ENCODE measurements around the gene CCT8. TPM values are rescaled to one million over a fixed set of nuclear protein-coding genes. Genes with fewer than 3 reads are reported as not detected.

Gene CCT8
- total and polyA plus RNA-seq, 4 donors = 47.0 to 78.2 (median 58.0) TPM

- no peak for TF ChIP-seq MAX (IDR thresholded peaks at IDR 0.05)
- TF ChIP-seq HNF4A (conservative IDR thresholded peaks at IDR 0.05) = no peak
- no peak for TF ChIP-seq ATF3 (IDR thresholded peaks at IDR 0.05)
- no peak for TF ChIP-seq JUND (IDR thresholded peaks at IDR 0.05)
Observed at GRCh38 chr21:29033301-29033700, 40.1 kb downstream of the CCT8 start (continued).

- Histone ChIP-seq H3K4me3 (ENCODE audit: low read depth in 1 of 3, low read length in 3 of 3) (no peak overlapping the region), H3K4me1 (ENCODE audit: control insufficient read depth in 4 of 4, insufficient read depth in 4 of 4, low read length in 3 of 4) (peaks cover 0 to 4% (median 1%) of the 10 kb centered on the region in 4 donors), H3K27ac (ENCODE audit: low read depth in 1 of 2, low read length in 2 of 2) (no peak overlapping the region), H3K27me3 (ENCODE audit: control insufficient read depth in 4 of 4, insufficient read depth in 4 of 4, low read length in 3 of 4) (no peaks in the 10 kb centered on the region), H3K9ac (ENCODE audit: low read depth in 1 of 2, low read length in 2 of 2) (no peak overlapping the region), H3K9me3 (ENCODE audit: control insufficient read depth in 4 of 4, low read length in 3 of 4) (no peaks in the 10 kb centered on the region), H3K36me3 (ENCODE audit: control insufficient read depth in 4 of 4, insufficient read depth in 3 of 4, low read depth in 1 of 4, low read length in 3 of 4) (peaks cover 4 to 29% (median 26%) of the 10 kb centered on the region in 4 donors)
- DNase-seq (ENCODE audit: low spot score) = no peak
- TF ChIP-seq NR2F2 (IDR thresholded peaks at IDR 0.05) (no peak), FOXA1 (IDR thresholded peaks at IDR 0.05) (no peak), YY1 (IDR thresholded peaks at IDR 0.05) (no peak)
- WGBS = 86% methylated on average over 1 of the region's 1 CpG
Observed at GRCh38 chr21:29030909-29031308, 42.5 kb downstream of the CCT8 start.

GRCh38 chr21:29029524-29029923 is 43.9 kb downstream of the CCT8 start:
- 59% methylated on average over 1 of the region's 1 CpG for WGBS
- Histone ChIP-seq H3K36me3 (ENCODE audit: control insufficient read depth in 4 of 4, insufficient read depth in 3 of 4, low read depth in 1 of 4, low read length in 3 of 4) (peaks cover 4 to 29% (median 23%) of the 10 kb centered on the region in 4 donors), H3K9me3 (ENCODE audit: control insufficient read depth in 4 of 4, low read length in 3 of 4) (no peaks in the 10 kb centered on the region), H3K9ac (ENCODE audit: low read depth in 1 of 2, low read length in 2 of 2) (no peak overlapping the region), H3K4me1 (ENCODE audit: control insufficient read depth in 4 of 4, insufficient read depth in 4 of 4, low read length in 3 of 4) (peaks cover 0 to 12% (median 10%) of the 10 kb centered on the region in 4 donors), H3K4me3 (ENCODE audit: low read depth in 1 of 3, low read length in 3 of 3) (no peak overlapping the region), H3K27me3 (ENCODE audit: control insufficient read depth in 4 of 4, insufficient read depth in 4 of 4, low read length in 3 of 4) (no peaks in the 10 kb centered on the region), H3K27ac (ENCODE audit: low read depth in 1 of 2, low read length in 2 of 2) (no peak overlapping the region)
- TF ChIP-seq FOXA1 (IDR thresholded peaks at IDR 0.05) (no peak), EGR1 (IDR thresholded peaks at IDR 0.05; ENCODE audit: low read depth in 2 of 2) (no peak), HNF4G (IDR thresholded peaks at IDR 0.05) (peak; percentile 59), NR2F2 (IDR thresholded peaks at IDR 0.05) (no peak), FOXA2 (IDR thresholded peaks at IDR 0.05) (no peak), RAD21 (IDR thresholded peaks at IDR 0.05) (no peak), MAX (IDR thresholded peaks at IDR 0.05) (no peak), REST (IDR thresholded peaks at IDR 0.05) (no peak), HNF4A (conservative IDR thresholded peaks at IDR 0.05) (peak; percentile 59 to 96), CTCF (IDR thresholded peaks at IDR 0.05; ENCODE audit: low read depth, low read length, missing input control) (no peak), SP1 (IDR thresholded peaks at IDR 0.05) (peak; percentile 63), GABPA (IDR thresholded peaks at IDR 0.05 in 1 of 2, conservative IDR thresholded peaks at IDR 0.05 in 1 of 2) (no peak), RXRA (IDR thresholded peaks at IDR 0.05) (peak; percentile 4 to 64)
- no peak for DNase-seq (ENCODE audit: low spot score)

Data from liver (tissue), 9 donors.